Measurements from ENCODE around the gene CLCN5.

Gene CLCN5

DNA sequence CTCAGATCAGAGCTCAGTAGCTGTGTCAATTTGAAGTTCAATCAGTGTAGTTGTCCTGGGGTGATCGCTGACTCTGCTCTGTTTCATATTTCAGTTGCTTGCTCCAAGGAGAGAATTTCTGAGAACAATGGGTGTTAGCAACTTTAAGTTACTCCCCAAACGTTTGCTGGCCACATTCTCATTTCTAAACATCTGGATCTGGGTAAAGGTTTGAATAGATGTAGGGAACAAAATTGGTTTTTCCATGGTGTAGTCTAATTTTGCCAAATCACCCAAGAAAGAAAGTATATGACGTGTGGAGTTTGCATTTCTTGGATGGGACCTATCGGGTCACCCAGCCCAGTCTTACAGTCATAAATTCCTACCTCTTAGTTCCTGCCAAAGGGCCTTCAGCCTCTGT, 174.7 kb downstream of the CLCN5 start:
- no peak for DNase-seq

DNA sequence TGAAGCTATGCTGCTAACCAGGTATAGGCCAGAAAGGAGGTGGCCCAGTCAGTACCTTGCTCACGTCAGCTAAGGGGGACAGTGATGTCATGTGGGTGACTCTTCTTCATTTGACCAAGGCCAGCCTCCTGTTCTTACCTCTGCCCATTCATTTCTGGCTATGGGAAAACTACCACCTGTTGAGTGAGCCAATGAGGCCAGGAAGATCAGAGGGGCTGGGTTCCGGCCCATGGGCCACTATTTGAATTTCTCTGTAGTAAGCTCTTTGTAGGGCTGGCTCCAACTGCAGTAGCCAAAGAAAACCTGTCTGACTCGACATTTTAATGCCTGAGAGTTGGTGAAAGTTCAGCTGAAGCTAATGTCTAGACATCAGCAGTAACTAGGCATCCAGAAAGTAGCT, 175.8 kb downstream of the CLCN5 start:
- DNase-seq = no peak

DNA sequence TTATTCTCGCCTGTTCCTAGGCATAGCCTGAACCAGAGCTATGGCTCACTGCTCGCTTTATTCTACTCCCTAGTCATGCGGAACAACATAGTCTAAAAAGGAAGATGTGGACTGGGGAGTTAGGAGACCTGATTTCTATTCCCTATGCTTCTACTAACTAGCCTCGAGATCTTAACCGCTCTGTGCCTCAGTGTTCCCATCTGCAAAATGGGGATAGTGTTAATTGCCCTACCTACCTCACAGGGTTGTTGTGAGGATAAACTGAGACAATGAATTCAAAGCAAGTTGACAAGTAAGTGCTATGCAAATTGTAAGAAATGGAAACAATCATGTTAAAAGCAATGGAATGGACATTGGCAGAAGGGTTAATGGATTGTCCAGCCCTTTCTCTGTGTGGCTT, 176.4 kb downstream of the CLCN5 start:
- DNase-seq = no peak

DNA sequence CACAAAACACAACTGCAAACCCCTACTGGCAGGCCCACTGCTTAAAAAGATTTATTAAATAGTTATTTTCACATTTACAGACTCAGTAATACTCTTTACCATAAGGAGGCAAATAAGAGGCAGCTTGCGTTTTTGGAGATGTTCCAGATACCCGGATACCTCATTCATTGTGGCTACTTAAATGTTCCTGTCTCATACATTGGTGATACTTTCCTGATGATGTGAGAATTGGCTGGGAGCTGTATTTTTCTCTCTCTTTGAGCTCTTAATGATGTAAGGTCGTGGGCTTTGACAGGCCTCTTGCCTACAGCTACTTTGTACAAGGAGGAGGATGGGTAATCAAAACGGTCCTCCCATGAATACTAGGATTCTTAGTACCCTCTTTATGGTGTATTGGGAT, 176.9 kb downstream of the CLCN5 start:
- DNase-seq = no peak

DNA sequence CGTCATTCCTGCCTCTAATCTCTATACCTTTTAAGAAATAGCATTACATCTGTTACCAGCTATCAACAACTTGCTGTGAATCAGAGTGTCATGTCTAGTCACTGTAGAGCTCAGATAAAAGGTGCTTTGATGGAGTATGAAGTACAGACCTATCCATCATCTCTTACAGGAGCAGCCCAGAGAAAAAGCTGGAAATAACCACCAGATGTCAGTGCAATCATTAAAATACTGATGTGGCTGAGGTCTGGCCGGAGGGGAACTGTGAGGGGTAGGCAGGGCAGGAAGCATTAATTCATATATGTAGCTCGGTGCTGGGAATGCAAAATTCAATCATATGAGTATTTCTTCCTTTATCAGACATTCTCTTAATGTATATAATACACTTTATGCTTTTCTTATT, 177.8 kb downstream of the CLCN5 start:
- DNase-seq = no peak

DNA sequence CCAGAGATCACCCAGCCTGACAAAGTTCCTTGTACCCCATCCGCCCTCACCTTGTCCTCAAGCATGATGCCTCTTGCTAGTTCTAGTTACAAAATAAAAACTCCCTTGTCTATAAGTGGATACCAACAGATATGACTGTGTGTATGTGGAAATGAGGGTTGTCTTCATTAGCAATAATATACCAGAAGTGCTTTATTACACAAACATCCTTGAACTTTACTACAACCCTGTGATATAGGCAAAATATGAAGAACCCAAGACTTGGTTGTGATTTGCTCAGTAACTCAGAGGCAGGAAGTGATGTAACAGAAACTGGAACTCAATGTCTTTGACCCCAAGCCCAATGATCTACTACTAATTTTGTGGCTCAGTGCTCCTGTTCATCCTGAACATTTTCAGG, 180.8 kb downstream of the CLCN5 start:
- DNase-seq = no peak

DNA sequence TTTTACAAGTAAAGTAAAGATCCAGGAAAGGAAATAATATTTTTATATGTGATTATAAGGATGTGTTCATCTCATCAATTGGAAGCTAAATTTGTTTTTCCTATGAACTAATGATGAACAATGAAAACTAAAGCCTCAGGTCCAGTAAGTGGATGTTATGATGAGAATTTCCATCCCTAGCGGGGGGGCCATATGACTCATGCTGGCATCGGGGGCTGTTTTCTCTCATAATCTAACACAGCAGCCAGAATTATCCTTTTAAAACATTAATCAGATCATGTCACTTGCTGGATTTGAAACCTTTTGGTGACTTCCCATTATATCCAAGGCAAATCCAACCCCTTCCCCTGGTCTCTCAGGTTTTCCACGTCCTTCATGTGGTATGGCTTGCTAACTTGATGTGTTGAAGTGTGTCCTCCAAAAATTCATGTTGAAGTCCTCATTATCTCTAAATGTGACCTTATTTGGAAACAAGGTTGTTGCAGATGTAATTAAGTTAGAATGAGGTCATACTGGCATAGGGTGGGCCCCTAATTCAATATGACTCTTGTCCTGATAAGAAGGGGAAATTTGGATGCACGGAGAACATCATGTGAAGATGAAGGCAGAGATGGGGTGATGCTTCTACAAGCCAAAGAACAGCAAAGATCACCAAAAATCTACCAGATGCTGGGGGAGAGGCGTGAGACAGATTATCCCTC, 181.6 kb downstream of the CLCN5 start:
- DNase-seq = no peak

DNA sequence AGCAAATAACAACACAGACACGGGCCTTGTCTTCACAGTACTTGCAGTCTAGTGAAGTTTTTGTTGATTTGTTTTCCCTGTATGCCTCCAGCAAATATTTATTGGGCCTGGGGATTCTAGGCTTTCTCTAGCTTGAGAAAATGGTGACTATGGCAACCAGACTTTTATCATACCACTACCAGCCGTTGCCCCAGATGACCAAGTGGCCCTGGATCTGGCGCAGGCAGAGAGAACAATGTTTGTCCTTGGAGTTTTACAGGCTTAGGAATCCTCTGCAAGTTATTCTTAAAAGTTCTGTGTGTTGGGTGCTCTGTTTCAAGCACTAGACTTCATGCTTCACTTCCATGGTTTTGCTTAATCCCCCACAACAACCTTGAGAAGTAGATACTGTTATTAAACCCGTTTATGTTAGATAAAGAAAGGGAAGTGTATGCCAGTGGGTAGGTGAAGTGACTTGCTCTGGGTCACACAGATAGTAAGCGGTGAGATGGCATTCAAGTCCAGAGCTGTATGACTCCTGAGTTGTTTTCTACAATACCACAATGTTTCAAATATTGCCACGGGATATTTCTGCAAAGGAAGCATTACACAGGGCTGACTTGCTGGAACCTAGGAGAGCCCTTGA, 183.8 kb downstream of the CLCN5 start:
- DNase-seq = no peak

DNA sequence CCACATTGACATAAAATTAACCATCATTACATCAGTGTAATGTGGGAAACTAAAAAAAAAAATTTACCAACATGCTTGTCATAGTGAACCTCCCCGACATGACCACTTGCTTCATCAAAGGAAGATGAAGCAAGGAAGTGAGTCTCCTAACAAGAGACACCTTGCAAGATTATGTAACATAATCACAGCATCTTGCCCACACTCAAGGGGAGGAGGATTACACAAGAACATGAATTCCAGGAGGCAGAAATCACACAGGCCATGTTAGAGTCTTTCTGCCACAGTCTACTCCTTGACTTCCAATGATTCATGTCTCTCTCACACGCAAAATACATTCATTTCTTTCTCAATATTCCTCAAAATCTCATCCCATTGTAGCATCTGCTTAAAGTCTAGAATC, 185.1 kb downstream of the CLCN5 start:
- no peak for DNase-seq

DNA sequence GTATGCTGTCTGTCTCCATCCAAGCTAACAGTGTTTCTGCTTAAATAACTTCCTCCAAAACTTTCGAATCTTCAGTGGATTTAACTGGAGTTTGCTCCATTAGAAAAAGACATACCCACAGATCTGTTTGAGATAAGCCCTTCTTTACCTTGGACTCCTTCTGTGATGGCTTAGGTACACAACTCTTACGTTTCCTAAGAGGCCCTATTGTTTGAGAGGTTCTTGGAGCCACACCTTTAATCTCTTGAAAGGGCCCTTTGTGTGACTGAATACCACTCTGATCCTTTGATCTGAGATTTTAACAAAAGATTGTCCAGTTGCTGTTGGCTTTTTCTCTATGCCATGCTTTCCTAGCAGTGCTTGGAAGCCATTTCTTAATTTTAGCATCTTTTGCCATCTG, 185.9 kb downstream of the CLCN5 start:
- DNase-seq = no peak

DNA sequence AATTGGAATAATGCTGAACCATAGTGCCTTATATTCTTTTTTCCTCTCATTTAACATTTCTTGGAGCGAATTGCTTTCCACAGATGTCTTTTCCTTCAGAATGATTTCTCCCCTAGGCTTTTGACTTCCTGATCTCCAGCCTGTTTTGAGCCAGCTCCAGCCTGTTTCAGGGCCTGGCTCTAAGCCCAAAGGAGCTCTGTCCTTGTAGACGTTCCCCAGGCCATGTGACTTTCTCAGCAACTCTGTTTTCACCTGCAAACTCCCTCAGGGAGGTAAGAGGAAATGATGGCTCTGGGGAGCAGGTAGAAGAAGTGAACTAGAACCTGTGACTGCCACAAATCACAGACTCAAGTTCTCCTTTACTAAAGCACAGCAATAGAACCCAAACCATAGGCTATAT, 189.3 kb downstream of the CLCN5 start:
- DNase-seq = peak; percentile 30

DNA sequence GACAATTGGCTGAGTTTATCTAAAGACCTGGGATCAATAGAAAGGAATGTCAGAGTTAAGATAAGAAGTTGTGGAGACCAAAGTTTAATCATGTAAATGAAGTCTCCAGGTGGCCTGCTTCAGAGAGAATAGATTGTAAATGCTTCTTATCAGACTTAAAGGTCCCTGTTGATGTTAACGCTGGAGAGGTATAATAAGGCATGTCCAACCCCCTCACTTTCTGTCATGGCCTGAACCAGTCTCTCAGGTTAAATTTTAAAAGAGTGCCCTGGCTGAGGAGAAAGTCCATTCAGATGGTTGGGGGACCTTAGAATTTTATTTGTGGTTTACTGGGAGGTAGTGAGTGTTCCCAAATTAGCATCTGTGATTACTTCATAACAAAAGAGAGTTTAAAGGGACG, 191.7 kb downstream of the CLCN5 start:
- DNase-seq = no peak

DNA sequence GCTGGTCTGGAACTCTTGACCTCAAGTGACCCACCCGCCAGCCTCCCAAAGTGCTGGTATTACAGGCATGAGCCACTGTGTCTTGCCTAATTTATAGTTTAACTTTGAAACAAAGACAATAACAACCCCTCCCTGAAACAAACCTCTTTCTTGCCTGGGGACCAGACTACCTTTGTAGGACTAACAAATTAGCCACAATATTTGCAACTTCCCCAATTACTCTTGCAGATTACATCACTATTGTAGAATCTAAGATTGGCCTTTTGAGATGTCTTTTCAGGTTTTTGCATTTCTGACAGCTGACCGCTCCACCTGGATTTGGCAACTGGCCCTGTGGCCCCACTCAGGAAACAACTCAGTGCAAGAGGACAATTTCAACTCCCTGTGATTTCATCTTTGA, 193.6 kb downstream of the CLCN5 start:
- no peak for DNase-seq

DNA sequence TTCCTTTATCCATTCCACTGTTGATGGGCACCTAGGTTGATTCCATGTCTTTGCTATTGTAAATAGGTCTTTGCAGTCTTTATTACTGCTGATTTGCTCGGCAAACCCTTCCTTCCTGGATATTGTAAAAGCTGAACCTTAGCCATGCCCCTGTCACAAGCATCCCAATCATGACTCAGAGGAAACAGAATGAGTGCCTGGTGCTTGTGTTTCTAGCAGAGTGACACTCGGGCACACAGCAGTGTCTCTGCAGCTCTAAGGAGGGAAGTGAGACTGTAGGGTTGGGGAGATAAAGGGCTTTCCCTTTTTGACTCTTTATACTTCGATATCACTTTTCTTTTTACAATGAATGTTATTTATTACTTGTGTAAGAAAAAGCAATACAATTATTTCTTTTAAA, 195.1 kb downstream of the CLCN5 start:
- DNase-seq = no peak

DNA sequence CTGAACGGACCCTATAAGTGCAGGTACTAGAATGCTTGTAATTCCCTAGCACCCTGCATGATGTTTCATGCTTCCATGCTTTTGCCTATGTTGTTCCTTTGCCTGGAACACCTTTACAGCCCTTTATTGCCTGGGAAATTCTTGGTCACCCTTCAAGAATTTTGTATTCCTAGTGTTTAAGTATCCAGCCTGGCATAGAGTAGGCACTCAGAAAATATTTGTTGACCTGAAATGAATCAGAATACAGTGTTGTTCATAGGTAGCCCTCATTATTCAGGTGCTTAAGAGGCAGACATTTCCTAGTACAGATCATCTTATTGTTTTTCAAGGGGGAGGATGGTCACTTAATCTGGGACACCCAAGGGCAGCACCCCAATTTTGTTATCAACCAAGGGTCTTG, 203.1 kb downstream of the CLCN5 start:
- no peak for DNase-seq

DNA sequence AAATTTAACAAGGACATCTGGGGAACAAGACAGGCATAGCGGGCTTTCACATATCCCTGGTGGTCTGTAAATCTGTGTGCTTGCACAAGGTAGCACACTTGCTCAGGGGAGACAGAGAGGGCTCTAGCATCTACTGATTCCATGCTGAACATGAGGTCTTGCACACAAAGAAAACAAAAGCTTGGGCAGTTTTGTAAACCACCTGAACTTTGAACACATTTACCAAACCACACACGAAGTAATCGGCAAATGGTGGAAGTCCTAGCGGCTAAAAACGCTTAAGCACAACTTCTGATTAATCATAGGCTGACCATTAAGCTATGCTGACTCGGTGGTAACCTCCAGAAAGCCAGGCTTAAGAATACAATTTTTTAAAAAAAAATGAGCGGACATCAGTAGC, 225.6 kb downstream of the CLCN5 start:
- DNase-seq = no peak

Measured in NCI-H1436 treated with DMSO at 0.1 percent for 48 hours (cell line).